Measurements from ENCODE around the gene SLC6A4.
"Not testable (repeated sequence)": the region's sequence is repeated elsewhere in the genome, so short reads cannot be mapped to it uniquely, and the experiment has no call there.

Gene SLC6A4

GRCh38 chr17:30170415-30170987 is 65.0 kb downstream of the SLC6A4 start:
- DNase-seq: no peak

GRCh38 chr17:30165960-30166359 is 69.5 kb downstream of the SLC6A4 start:
- no peak for DNase-seq

GRCh38 chr17:30165147-30165546 is 70.3 kb downstream of the SLC6A4 start:
- DNase-seq: no peak

- no peak for DNase-seq
These were observed 71.0 kb downstream of the SLC6A4 start for GRCh38 chr17:30164531-30164930.

- DNase-seq: no peak
These were observed 73.9 kb downstream of the SLC6A4 start for GRCh38 chr17:30161601-30162000.

GRCh38 chr17:30160419-30161172 is 74.9 kb downstream of the SLC6A4 start:
- DNase-seq: no peak

GRCh38 chr17:30158896-30159625 is 76.4 kb downstream of the SLC6A4 start:
- no peak for DNase-seq

GRCh38 chr17:30155389-30155788 is 80.1 kb downstream of the SLC6A4 start:
- DNase-seq: no peak

- no peak for DNase-seq
These were observed 82.0 kb downstream of the SLC6A4 start for GRCh38 chr17:30153463-30153862.

- no peak for DNase-seq
These were observed 84.0 kb downstream of the SLC6A4 start for GRCh38 chr17:30151471-30151870.

GRCh38 chr17:30148376-30148775 is 87.1 kb downstream of the SLC6A4 start:
- DNase-seq: no peak

- DNase-seq: not testable (repeated sequence)
These were observed 87.6 kb downstream of the SLC6A4 start for GRCh38 chr17:30147860-30148259.
